Cardiac fibroblast (primary cell): ENCODE results near the gene TKTL2.

ENCODE experiments used
- DNase-seq, 2 donors: peaks; one replicate each; pipeline versions ENCODE4 v3.0.0 to v3.0.0-alpha.2; 2010; ENCODE audit warnings: low read depth in 2 of 2
- H3K4me3 ChIP-seq, 2 donors: replicated peaks in 1 of 2; 1 replicate in 1 of 2; 2 replicates in 1 of 2; pipeline ENCODE4 v1.5.1; 2011; ENCODE audit warnings: low read depth in 2 of 2, low read length in 2 of 2, mild to moderate bottlenecking in 2 of 2, moderate library complexity in 1 of 2
- TF ChIP-seq, protein P1 (sequence below): IDR thresholded peaks from one replicate; pipeline ENCODE4 v1.5.1; 2011; ENCODE audit warnings: low read depth, mild to moderate bottlenecking, low read length, inconsistent platforms

The TKTL2 gene

GRCh38 chr4:163493643-163494359 lies 20.2 kb upstream of the TKTL2 start:
- DNase-seq, result no peak
- H3K4me3 ChIP-seq, result peak overlapping the region; percentile 88 to 95
- TF ChIP-seq, protein P1, sequence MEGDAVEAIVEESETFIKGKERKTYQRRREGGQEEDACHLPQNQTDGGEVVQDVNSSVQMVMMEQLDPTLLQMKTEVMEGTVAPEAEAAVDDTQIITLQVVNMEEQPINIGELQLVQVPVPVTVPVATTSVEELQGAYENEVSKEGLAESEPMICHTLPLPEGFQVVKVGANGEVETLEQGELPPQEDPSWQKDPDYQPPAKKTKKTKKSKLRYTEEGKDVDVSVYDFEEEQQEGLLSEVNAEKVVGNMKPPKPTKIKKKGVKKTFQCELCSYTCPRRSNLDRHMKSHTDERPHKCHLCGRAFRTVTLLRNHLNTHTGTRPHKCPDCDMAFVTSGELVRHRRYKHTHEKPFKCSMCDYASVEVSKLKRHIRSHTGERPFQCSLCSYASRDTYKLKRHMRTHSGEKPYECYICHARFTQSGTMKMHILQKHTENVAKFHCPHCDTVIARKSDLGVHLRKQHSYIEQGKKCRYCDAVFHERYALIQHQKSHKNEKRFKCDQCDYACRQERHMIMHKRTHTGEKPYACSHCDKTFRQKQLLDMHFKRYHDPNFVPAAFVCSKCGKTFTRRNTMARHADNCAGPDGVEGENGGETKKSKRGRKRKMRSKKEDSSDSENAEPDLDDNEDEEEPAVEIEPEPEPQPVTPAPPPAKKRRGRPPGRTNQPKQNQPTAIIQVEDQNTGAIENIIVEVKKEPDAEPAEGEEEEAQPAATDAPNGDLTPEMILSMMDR, result no peak

DNA sequence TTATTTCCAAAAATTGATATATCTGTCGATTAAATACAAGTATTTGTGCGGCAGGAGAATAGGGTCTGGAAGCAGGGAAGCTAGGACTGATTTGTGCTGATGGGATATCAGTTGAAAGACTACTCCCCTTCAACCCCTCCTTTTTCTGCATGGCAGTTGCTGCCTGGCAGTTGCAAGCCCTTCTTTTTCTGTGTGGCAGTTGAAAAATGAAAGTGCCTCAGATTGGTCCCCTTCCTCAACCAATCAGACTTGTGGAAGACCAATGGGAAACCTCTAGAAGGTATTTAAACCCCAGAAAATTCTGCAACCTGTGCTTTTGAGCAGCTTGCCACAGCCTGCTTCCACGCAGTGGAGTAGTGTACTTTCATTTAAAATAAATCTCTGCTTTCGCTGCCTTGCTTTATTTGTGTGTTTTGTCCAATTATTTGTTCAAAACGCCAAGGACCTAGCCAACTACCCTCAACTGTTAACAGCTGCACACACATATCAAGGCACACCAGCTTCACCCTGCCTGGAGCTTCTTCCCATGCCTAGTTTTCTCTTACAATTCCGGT lies 19.5 kb upstream of the TKTL2 start:
- peak in 1 of 2 donors; percentile 7 for DNase-seq
- TF ChIP-seq, protein P1, result no peak
- H3K4me3 ChIP-seq, result no peak overlapping the region

GRCh38 chr4:163489929-163490328 lies 16.4 kb upstream of the TKTL2 start:
- no peak overlapping the region for H3K4me3 ChIP-seq
- no peak for DNase-seq
- TF ChIP-seq, protein P1, result no peak

DNA sequence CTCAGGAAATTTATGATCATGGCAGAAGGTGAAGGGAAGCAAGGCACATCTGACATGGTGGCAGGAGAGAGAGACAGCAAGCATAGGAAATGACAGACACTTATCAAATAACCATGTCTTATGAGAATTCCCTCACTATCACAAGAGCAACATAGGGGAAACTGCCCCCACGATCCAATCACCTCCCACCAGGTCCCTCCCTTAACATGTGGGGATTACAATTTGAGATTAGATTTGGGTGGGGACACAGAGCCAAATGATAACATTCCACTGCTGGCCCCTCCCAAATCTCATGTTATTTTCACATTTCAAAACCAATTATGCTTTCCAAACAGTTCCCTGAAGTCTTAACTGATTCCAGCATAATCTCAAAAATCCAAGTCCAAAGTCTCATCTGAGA lies 12.8 kb upstream of the TKTL2 start:
- TF ChIP-seq, protein P1, result no peak
- H3K4me3 ChIP-seq, result no peak overlapping the region

DNA sequence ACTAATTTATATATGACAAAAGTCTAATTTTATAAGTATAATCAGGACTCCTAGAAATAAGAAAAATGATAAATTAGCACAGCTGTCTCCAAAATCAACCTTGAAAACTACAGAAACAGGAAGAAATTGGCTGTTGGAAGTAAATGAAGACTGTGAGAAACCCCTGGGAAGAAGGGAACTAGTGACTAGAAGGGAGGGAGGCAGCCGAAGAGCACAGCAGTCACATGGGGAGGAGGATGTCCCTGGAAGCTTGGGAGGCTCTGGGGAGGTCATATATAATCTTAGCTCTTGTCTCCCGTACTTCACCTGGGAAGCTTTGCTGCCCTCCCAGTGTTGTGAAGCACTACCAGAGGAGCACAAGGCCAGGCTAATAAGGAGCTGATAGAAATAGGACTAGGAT lies 12.0 kb upstream of the TKTL2 start:
- no peak for DNase-seq
- TF ChIP-seq, protein P1, result no peak

More for the DNA sequence above, 12.8 kb upstream of the TKTL2 start:
- no peak for DNase-seq

GRCh38 chr4:163484906-163485305 lies 11.4 kb upstream of the TKTL2 start:
- no peak overlapping the region for H3K4me3 ChIP-seq
- peak; percentile 61 to 65 for DNase-seq
- TF ChIP-seq, protein P1, result peak; percentile 47

More for the DNA sequence above, 12.0 kb upstream of the TKTL2 start:
- H3K4me3 ChIP-seq, result no peak overlapping the region

- no peak overlapping the region for H3K4me3 ChIP-seq
Observed at GRCh38 chr4:163482190-163482589, 8.6 kb upstream of the TKTL2 start.

More at GRCh38 chr4:163482190-163482589, 8.6 kb upstream of the TKTL2 start:
- TF ChIP-seq, protein P1, result no peak
- no peak for DNase-seq
